GM12872 (cell line): ENCODE measurements around the gene SMIM31.

ENCODE experiments used
- TF ChIP-seq, protein P1 (sequence below): IDR thresholded peaks from 3 replicates; pipeline ENCODE4 v1.5.1; 2011; ENCODE audit warnings: low read depth, mild to moderate bottlenecking, low read length, moderate library complexity; ENCODE audit not compliant: insufficient read depth

SMIM31 gene

DNA sequence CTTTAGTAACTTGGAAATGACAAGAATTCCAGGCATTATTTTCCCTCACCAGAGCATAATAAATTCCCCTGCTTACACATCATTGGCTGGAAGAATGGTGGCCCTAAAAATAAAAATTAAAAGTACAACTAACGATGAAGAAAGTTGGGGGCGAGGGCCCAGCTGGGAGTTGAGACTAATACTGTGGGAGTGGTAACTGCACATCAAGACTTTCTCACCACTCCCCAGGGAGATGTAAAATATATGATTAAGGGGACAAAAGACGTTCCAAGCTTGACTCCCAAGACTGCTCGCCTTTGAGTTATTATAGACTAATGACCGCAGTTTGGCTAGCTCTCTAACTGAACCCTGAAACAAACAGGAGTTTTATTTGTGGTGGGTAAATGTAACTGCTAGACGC is 30.0 kb downstream of the SMIM31 start:
- TF ChIP-seq, protein P1, sequence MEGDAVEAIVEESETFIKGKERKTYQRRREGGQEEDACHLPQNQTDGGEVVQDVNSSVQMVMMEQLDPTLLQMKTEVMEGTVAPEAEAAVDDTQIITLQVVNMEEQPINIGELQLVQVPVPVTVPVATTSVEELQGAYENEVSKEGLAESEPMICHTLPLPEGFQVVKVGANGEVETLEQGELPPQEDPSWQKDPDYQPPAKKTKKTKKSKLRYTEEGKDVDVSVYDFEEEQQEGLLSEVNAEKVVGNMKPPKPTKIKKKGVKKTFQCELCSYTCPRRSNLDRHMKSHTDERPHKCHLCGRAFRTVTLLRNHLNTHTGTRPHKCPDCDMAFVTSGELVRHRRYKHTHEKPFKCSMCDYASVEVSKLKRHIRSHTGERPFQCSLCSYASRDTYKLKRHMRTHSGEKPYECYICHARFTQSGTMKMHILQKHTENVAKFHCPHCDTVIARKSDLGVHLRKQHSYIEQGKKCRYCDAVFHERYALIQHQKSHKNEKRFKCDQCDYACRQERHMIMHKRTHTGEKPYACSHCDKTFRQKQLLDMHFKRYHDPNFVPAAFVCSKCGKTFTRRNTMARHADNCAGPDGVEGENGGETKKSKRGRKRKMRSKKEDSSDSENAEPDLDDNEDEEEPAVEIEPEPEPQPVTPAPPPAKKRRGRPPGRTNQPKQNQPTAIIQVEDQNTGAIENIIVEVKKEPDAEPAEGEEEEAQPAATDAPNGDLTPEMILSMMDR, result no peak

- TF ChIP-seq, protein P1, result no peak
Measured at GRCh38 chr4:164789047-164789446, 35.1 kb downstream of the SMIM31 start.

DNA sequence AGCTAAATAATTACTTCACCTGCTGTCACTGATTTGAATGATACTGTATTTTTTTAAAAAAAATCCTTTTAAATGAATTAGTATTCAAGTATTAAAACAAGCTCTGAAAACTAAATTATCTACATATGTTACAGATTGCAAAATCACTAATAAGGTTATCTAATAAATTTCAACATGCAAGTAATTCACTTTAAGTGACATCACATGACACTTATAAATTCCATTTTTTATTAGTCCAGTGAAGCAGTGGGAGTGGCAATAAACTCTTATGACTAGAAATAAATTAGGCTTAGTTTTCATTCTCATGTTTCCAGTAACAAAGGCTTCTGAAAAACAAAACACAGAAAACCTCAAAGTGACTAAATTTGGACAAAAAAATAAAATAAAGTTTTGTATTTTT is 36.3 kb downstream of the SMIM31 start:
- TF ChIP-seq, protein P1, result no peak

GRCh38 chr4:164799410-164799809 is 45.5 kb downstream of the SMIM31 start:
- TF ChIP-seq, protein P1, result no peak

GRCh38 chr4:164800786-164801185 is 46.9 kb downstream of the SMIM31 start:
- TF ChIP-seq, protein P1, result no peak

DNA sequence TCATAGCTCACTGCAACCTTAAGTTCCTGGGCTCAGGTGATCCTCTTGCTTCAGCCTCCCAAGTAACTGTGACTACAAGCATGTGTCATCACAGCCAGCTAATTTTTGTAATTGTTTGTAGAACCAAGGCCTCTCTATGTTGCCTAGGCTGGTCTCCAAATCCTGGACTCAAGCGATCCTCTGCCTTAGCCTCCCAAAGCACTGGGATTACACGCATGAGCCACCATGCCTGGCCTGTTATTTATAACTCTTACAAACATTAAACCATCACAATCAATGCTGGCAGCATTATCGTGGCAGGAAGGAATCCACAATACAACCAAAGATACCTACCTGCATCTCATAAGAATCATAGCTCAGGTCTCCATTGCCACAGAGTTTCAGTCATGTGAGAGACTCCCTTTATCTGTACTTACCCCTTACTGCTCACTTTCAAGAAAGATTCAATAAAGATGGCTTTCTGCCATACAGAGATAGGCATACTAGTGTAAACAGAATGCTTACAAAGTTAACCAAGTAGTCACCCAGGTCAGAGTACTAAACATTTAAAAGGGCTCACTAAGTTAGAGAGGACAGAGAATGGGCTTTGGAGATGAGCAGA is 48.5 kb downstream of the SMIM31 start:
- TF ChIP-seq, protein P1, result no peak

DNA sequence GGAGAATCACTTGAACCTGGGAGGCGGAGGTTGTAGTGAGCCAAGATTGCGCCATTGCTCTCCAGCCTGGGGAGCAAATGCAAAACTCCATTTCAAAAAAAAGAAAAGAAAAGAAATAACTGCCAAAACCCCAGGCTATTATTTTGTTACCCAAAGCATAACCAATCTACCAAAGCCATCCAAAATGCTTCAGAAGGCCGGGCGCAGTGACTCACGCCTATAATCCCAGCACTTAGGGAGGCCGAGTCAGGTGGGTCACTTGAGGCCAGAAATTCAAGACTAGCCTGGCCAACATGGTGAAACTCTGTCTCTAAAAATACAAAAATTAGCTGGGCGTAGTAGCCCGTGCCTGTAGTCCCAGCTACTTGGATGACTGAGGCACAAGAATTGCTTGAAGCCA is 49.8 kb downstream of the SMIM31 start:
- TF ChIP-seq, protein P1, result no peak
